Type B pancreatic cell (in vitro differentiated cells): ENCODE data around the gene OR2M7. TPM values are rescaled to one million over a fixed set of nuclear protein-coding genes. Genes with fewer than 3 reads are reported as not detected.

Experiments
- DNase-seq: peaks from one replicate; pipeline ENCODE4 v3.0.0; 2021; ENCODE audit warnings: mixed read lengths; ENCODE audit not compliant: unreplicated experiment; ENCODE audit errors: extremely low spot score
- H3K27ac Mint-ChIP-seq: 2 replicates; pipeline ENCODE4 v1.8.0; 2021; ENCODE audit warnings: mild to moderate bottlenecking, mixed read lengths
- H3K27me3 Mint-ChIP-seq: 2 replicates; pipeline ENCODE4 v1.8.0; 2021; ENCODE audit warnings: mixed read lengths
- H3K36me3 Mint-ChIP-seq: 2 replicates; pipeline ENCODE4 v1.8.0; 2021; ENCODE audit warnings: mixed read lengths
- H3K4me1 Mint-ChIP-seq: one replicate; pipeline ENCODE4 v1.8.0; 2021; ENCODE audit warnings: mixed read lengths; ENCODE audit not compliant: unreplicated experiment
- H3K4me3 Mint-ChIP-seq: 2 replicates; pipeline ENCODE4 v1.8.0; 2021; ENCODE audit warnings: mild to moderate bottlenecking, mixed read lengths
- H3K9me3 Mint-ChIP-seq: 2 replicates; pipeline ENCODE4 v1.8.0; 2021; ENCODE audit warnings: mixed read lengths
- CTCF ChIP-seq: fragments of 200-600 bp; sonication (generic); conservative IDR thresholded peaks from 2 replicates; pipeline ENCODE4 v1.5.0; 2021; ENCODE audit warnings: antibody characterized with exemption, mild to moderate bottlenecking
- total RNA-seq: library from RNA; stranded (reverse); gene quantifications from 2 replicates; pipeline ENCODE4 v1.2.1, GENCODE V29; 2021; ENCODE audit warnings: low replicate concordance

OR2M7 gene
- total RNA-seq, 1 donor from 2014 or later = not detected

- TF ChIP-seq CTCF = no peak
- no peak within 1 kb of the TSS for H3K27ac Mint-ChIP-seq
- DNase-seq = no peak
- no peaks in the 10 kb centered on the region for H3K4me1 Mint-ChIP-seq
- H3K27me3 Mint-ChIP-seq = no peaks in the 10 kb centered on the region
- H3K9me3 Mint-ChIP-seq = no peaks in the 10 kb centered on the region
- no peak within 1 kb of the TSS for H3K4me3 Mint-ChIP-seq
- no peaks in the 10 kb centered on the region for H3K36me3 Mint-ChIP-seq
These were observed 21.0 kb downstream of the OR2M7 start, which contains the start of gene OR2T12 for GRCh38 chr1:248303324-248303723. Gene OR2T12 (minus strand): TSS chr1:248303424. CDS start chr1:248295578, 7,846 bp downstream.

GRCh38 chr1:248288391-248288790, 36.0 kb downstream of the OR2M7 start:
- H3K9me3 Mint-ChIP-seq = peaks cover 8% of the 10 kb centered on the region
- no peak overlapping the region for H3K27ac Mint-ChIP-seq
- H3K36me3 Mint-ChIP-seq = no peaks in the 10 kb centered on the region
- no peaks in the 10 kb centered on the region for H3K4me1 Mint-ChIP-seq
- TF ChIP-seq CTCF = no peak
- no peak for DNase-seq
- H3K4me3 Mint-ChIP-seq = no peak overlapping the region
- no peaks in the 10 kb centered on the region for H3K27me3 Mint-ChIP-seq

- Mint-ChIP-seq H3K27me3 (no peaks in the 10 kb centered on the region), H3K36me3 (no peaks in the 10 kb centered on the region), H3K9me3 (peaks cover 4% of the 10 kb centered on the region), H3K4me1 (no peaks in the 10 kb centered on the region), H3K4me3 (no peak within 1 kb of the TSS), H3K27ac (no peak within 1 kb of the TSS)
- TF ChIP-seq CTCF = no peak
- DNase-seq = no peak
These were observed 46.5 kb downstream of the OR2M7 start, which contains the start of gene OR2T33 for GRCh38 chr1:248277876-248278275. Gene OR2T33 (minus strand): TSS chr1:248277976. CDS start chr1:248273814, 4,162 bp downstream.

Other genes with a start within 250 kb of the OR2M7 start
- gene OR2L13, start 229.4 kb downstream of the OR2M7 start, total RNA-seq = not detected in 2 replicates
- gene OR2M5, start 179.4 kb downstream of the OR2M7 start, total RNA-seq = not detected in 2 replicates
- gene OR2M2, start 149.7 kb downstream of the OR2M7 start, total RNA-seq = not detected in 2 replicates
- not detected in 2 replicates for gene OR2M3, start 127.3 kb downstream of the OR2M7 start, total RNA-seq
- gene OR2M4, start 93.2 kb downstream of the OR2M7 start, total RNA-seq = not detected in 2 replicates
- gene OR2T33, start 46.6 kb downstream of the OR2M7 start, total RNA-seq = not detected in 2 replicates
- not detected in 2 replicates for gene OR2T12, start 21.1 kb downstream of the OR2M7 start, total RNA-seq
- not detected in 2 replicates for gene OR14C36, start 24.2 kb upstream of the OR2M7 start, total RNA-seq
- not detected in 2 replicates for gene OR2T4, start 37.1 kb upstream of the OR2M7 start, total RNA-seq
- not detected in 2 replicates for gene OR2T6, start 51.2 kb upstream of the OR2M7 start, total RNA-seq
- gene OR2T1, start 78.5 kb upstream of the OR2M7 start, total RNA-seq = not detected in 2 replicates
- gene OR2T2, start 121.1 kb upstream of the OR2M7 start, total RNA-seq = not detected in 2 replicates
- gene OR2T3, start 148.8 kb upstream of the OR2M7 start, total RNA-seq = not detected in 2 replicates
- not detected in 2 replicates for gene OR2T5, start 164.0 kb upstream of the OR2M7 start, total RNA-seq
- gene OR2G6, start 183.5 kb upstream of the OR2M7 start, total RNA-seq = not detected in 2 replicates
- not detected in 2 replicates for gene OR2T29, start 238.2 kb upstream of the OR2M7 start, total RNA-seq